Endothelial cell of umbilical vein (primary cell): Measurements from ENCODE around the gene CDK11B.

Experiments used
- EZH2 ChIP-seq: IDR thresholded peaks from 2 replicates; pipeline ENCODE4 v1.6.1; 2012; ENCODE audit warnings: borderline replicate concordance, low read depth, mild to moderate bottlenecking, moderate library complexity, low read length, inconsistent platforms; ENCODE audit not compliant: severe bottlenecking
- FOS ChIP-seq: IDR thresholded peaks from 2 replicates; pipeline ENCODE4 v1.6.1; 2011; ENCODE audit warnings: mild to moderate bottlenecking, low read length, moderate library complexity, borderline replicate concordance; ENCODE audit not compliant: insufficient read depth
- MYC ChIP-seq: IDR thresholded peaks from one replicate; pipeline ENCODE4 v1.6.1; 2011; ENCODE audit warnings: mild to moderate bottlenecking, low read depth, low read length
- POLR2A ChIP-seq: IDR thresholded peaks from 2 replicates; pipeline ENCODE4 v1.6.1; 2012; ENCODE audit warnings: low read depth, mild to moderate bottlenecking, control low read depth, low read length
- POLR2AphosphoS5 ChIP-seq: IDR thresholded peaks from 2 replicates; pipeline ENCODE4 v1.6.1; 2012; ENCODE audit warnings: low read depth, mild to moderate bottlenecking, control low read depth, low read length, moderate library complexity; ENCODE audit not compliant: insufficient read depth
- TF ChIP-seq, protein P1 (sequence below), 2 donors: IDR thresholded peaks; 1 replicate in 1 of 2; 2 replicates in 1 of 2; pipeline ENCODE4 v1.5.1; 2011; ENCODE audit warnings: low read length in 2 of 2, mild to moderate bottlenecking in 2 of 2, moderate library complexity in 2 of 2, control low read depth in 1 of 2, inconsistent platforms in 1 of 2, low read depth in 1 of 2; ENCODE audit not compliant: insufficient read depth in 1 of 2; ENCODE audit errors: extremely low read depth in 1 of 2
- TF ChIP-seq, protein P2 (sequence below): IDR thresholded peaks from 2 replicates; pipeline ENCODE4 v1.6.1; 2011; ENCODE audit not compliant: insufficient read depth, insufficient read length

DNA sequence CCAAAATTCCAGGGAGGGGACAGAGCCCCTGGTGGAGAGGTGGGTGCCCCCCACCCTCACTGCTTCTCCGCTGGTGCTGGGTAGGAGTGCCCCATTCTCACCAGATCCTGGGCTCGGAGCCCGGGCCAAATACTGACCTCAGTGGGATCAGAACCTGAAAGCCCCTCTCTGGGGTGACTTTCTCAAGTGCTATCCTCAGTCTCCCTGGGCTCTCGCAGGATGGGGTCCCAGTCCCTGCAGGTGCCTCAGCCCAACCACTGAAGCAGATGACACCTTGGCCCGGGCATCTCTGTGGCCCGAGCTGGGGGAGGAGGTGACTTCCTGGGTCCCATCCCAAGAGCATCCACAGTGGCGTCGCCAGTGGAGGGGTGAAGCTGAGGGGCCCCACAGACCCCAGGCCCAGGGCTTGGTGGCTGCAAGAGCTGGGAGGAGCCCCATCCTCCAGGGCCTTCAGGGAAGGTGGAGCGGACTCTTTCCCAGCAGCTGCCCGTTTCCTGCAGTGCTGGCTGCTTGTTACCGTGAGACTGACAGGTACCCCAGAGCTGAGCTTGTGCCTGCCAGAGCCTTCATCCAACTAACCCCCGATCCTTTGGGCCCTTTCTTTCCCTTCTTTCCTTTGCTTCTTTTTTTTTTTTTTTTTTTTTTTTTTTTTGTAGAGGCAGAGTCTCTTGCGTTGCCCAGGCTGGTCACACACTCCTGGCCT lies 55.0 kb downstream of the CDK11B start:
- TF ChIP-seq, protein P1, sequence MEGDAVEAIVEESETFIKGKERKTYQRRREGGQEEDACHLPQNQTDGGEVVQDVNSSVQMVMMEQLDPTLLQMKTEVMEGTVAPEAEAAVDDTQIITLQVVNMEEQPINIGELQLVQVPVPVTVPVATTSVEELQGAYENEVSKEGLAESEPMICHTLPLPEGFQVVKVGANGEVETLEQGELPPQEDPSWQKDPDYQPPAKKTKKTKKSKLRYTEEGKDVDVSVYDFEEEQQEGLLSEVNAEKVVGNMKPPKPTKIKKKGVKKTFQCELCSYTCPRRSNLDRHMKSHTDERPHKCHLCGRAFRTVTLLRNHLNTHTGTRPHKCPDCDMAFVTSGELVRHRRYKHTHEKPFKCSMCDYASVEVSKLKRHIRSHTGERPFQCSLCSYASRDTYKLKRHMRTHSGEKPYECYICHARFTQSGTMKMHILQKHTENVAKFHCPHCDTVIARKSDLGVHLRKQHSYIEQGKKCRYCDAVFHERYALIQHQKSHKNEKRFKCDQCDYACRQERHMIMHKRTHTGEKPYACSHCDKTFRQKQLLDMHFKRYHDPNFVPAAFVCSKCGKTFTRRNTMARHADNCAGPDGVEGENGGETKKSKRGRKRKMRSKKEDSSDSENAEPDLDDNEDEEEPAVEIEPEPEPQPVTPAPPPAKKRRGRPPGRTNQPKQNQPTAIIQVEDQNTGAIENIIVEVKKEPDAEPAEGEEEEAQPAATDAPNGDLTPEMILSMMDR (IDR thresholded peaks at IDR 0.05; ENCODE audit: extremely low read depth in 1 of 2, insufficient read depth in 1 of 2, low read depth in 1 of 2, low read length in 2 of 2), result no peak
- TF ChIP-seq POLR2A (no peak), EZH2 (no peak), POLR2AphosphoS5 (no peak), MYC (no peak), FOS (no peak)
- TF ChIP-seq, protein P2, sequence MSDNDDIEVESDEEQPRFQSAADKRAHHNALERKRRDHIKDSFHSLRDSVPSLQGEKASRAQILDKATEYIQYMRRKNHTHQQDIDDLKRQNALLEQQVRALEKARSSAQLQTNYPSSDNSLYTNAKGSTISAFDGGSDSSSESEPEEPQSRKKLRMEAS, result no peak
